ENCODE measurements around the gene AGER. TPM values are rescaled to one million over a fixed set of nuclear protein-coding genes. Genes with fewer than 3 reads are reported as not detected.

Gene AGER
- total and polyA plus RNA-seq, 2 experiments from 2014 or later, result 4.8 to 13.5 TPM

GRCh38 chr6:32176476-32177182 lies 7.4 kb downstream of the AGER start:
- Histone ChIP-seq H3K36me3 (no peaks in the 10 kb centered on the region), H3K9me3 (ENCODE audit: low read depth) (no peaks in the 10 kb centered on the region), H3K27me3 (no peaks in the 10 kb centered on the region), H3K4me3 (peak overlapping the region; percentile 98), H3K4me1 (ENCODE audit: low read depth) (peaks cover 21% of the 10 kb centered on the region), H3K27ac (peak overlapping the region; percentile 100)
- TF ChIP-seq CTCF (IDR thresholded peaks at IDR 0.05; ENCODE audit: low read depth, low read length), result no peak
- DNase-seq (ENCODE audit: low read depth in 1 of 2, low spot score in 1 of 2), result peak in 1 of 2 donors; percentile 70

- Histone ChIP-seq H3K36me3 (no peaks in the 10 kb centered on the region), H3K9me3 (ENCODE audit: low read depth) (no peaks in the 10 kb centered on the region), H3K27ac (peak within 1 kb of the TSS; percentile 100), H3K27me3 (no peaks in the 10 kb centered on the region), H3K4me1 (ENCODE audit: low read depth) (peaks cover 21% of the 10 kb centered on the region), H3K4me3 (peak within 1 kb of the TSS; percentile 98)
- no peak for TF ChIP-seq CTCF (IDR thresholded peaks at IDR 0.05; ENCODE audit: low read depth, low read length)
- peak; percentile 95 to 98 for DNase-seq (ENCODE audit: low read depth in 1 of 2, low spot score in 1 of 2)
These were observed 8.2 kb downstream of the AGER start, which contains the start of gene AGPAT1 for GRCh38 chr6:32175711-32176475. Gene AGPAT1, minus strand, starts transcription at chr6:32176084. Its CDS starts 4,588 bp downstream, at chr6:32171496.

- TF ChIP-seq CTCF (IDR thresholded peaks at IDR 0.05; ENCODE audit: low read depth, low read length), result no peak
- no peaks in the 10 kb centered on the region for H3K27me3 ChIP-seq
- peaks cover 21% of the 10 kb centered on the region for H3K4me1 ChIP-seq (ENCODE audit: low read depth)
- peak overlapping the region; percentile 85 for H3K27ac ChIP-seq
- H3K9me3 ChIP-seq (ENCODE audit: low read depth), result no peaks in the 10 kb centered on the region
- H3K4me3 ChIP-seq, result peak overlapping the region; percentile 98
- DNase-seq (ENCODE audit: low read depth in 1 of 2, low spot score in 1 of 2), result no peak
- no peaks in the 10 kb centered on the region for H3K36me3 ChIP-seq
These were observed 8.7 kb downstream of the AGER start for GRCh38 chr6:32175322-32175710.

GRCh38 chr6:32174416-32174815 lies 9.6 kb downstream of the AGER start:
- H3K27me3 ChIP-seq, result no peaks in the 10 kb centered on the region
- H3K36me3 ChIP-seq, result peaks cover 5% of the 10 kb centered on the region
- no peak for DNase-seq (ENCODE audit: low read depth in 1 of 2, low spot score in 1 of 2)
- TF ChIP-seq CTCF (IDR thresholded peaks at IDR 0.05; ENCODE audit: low read depth, low read length), result no peak
- H3K4me3 ChIP-seq, result no peak overlapping the region
- H3K27ac ChIP-seq, result no peak overlapping the region
- H3K9me3 ChIP-seq (ENCODE audit: low read depth), result no peaks in the 10 kb centered on the region
- H3K4me1 ChIP-seq (ENCODE audit: low read depth), result peaks cover 20% of the 10 kb centered on the region

GRCh38 chr6:32173051-32173727 lies 10.9 kb downstream of the AGER start:
- no peak overlapping the region for H3K4me3 ChIP-seq
- H3K4me1 ChIP-seq (ENCODE audit: low read depth), result peaks cover 23% of the 10 kb centered on the region
- H3K36me3 ChIP-seq, result peaks cover 5% of the 10 kb centered on the region
- DNase-seq (ENCODE audit: low read depth in 1 of 2, low spot score in 1 of 2), result no peak
- no peak for TF ChIP-seq CTCF (IDR thresholded peaks at IDR 0.05; ENCODE audit: low read depth, low read length)
- no peaks in the 10 kb centered on the region for H3K9me3 ChIP-seq (ENCODE audit: low read depth)
- no peaks in the 10 kb centered on the region for H3K27me3 ChIP-seq
- H3K27ac ChIP-seq, result no peak overlapping the region

Data from cardiac muscle cell (in vitro differentiated cells and primary cell).